ENCODE results near the gene LRTM2.

Gene LRTM2

DNA sequence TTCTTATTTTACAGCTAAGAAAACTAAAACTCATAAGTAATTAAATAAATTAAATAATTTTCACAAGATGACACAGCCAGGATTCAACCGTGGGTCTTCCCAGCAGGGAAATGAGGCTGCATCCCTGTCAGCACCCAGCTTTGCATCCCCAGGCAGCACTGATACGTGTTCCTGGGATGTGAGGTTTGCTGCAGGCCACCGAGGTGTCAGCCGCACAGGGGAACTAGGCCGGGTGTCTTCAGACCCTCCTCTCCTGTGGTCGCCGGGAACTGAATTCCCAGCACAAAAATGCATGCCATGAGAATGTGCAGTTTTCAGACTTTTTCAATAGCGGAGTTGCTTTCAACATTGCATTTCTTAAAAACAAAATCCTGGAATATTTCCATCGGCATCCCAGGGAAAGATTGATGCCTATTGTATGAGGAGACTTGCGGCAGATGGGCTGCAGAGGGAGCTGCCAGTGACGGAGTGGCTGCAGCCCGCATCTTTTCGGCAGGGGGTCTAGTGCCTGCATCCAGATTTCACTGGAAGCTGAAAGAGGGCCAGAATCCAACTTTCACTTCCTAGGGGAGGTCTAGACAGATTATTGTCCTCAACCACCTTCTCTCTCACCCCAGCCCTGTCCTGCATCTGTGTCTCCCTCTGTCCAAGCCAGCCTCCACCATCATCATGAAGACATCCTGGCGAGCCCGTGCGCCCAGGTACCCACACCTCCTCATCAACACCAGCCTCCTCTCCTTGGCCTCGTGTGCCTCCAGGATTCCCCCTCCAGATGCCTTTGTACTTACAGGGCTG, 12.6 kb downstream of the LRTM2 start:
- DNase-seq (ENCODE audit: low read depth in 2 of 2) = no peak
- no peak for TF ChIP-seq CTCF (IDR thresholded peaks at IDR 0.05; ENCODE audit: low read depth, low read length)
- H3K4me3 ChIP-seq (replicated peaks in 1 of 2; ENCODE audit: low read depth in 2 of 2, low read length in 2 of 2) = no peak overlapping the region

GRCh38 chr12:1833596-1834028, 13.2 kb downstream of the LRTM2 start:
- TF ChIP-seq CTCF (IDR thresholded peaks at IDR 0.05; ENCODE audit: low read depth, low read length) = no peak
- H3K4me3 ChIP-seq (replicated peaks in 1 of 2; ENCODE audit: low read depth in 2 of 2, low read length in 2 of 2) = no peak overlapping the region
- DNase-seq (ENCODE audit: low read depth in 2 of 2) = no peak

- DNase-seq (ENCODE audit: low read depth in 2 of 2) = no peak
- TF ChIP-seq CTCF (IDR thresholded peaks at IDR 0.05; ENCODE audit: low read depth, low read length) = no peak
- no peak overlapping the region for H3K4me3 ChIP-seq (replicated peaks in 1 of 2; ENCODE audit: low read depth in 2 of 2, low read length in 2 of 2)
Measured at GRCh38 chr12:1834186-1834925, 14.0 kb downstream of the LRTM2 start.

- no peak for DNase-seq (ENCODE audit: low read depth in 2 of 2)
- no peak overlapping the region for H3K4me3 ChIP-seq (replicated peaks in 1 of 2; ENCODE audit: low read depth in 2 of 2, low read length in 2 of 2)
- TF ChIP-seq CTCF (IDR thresholded peaks at IDR 0.05; ENCODE audit: low read depth, low read length) = no peak
Measured at GRCh38 chr12:1835211-1836131, 15.1 kb downstream of the LRTM2 start.

- H3K4me3 ChIP-seq (replicated peaks in 1 of 2; ENCODE audit: low read depth in 2 of 2, low read length in 2 of 2) = no peak overlapping the region
- no peak for DNase-seq (ENCODE audit: low read depth in 2 of 2)
- TF ChIP-seq CTCF (IDR thresholded peaks at IDR 0.05; ENCODE audit: low read depth, low read length) = no peak
Measured at GRCh38 chr12:1836241-1836803, 16.0 kb downstream of the LRTM2 start.

DNA sequence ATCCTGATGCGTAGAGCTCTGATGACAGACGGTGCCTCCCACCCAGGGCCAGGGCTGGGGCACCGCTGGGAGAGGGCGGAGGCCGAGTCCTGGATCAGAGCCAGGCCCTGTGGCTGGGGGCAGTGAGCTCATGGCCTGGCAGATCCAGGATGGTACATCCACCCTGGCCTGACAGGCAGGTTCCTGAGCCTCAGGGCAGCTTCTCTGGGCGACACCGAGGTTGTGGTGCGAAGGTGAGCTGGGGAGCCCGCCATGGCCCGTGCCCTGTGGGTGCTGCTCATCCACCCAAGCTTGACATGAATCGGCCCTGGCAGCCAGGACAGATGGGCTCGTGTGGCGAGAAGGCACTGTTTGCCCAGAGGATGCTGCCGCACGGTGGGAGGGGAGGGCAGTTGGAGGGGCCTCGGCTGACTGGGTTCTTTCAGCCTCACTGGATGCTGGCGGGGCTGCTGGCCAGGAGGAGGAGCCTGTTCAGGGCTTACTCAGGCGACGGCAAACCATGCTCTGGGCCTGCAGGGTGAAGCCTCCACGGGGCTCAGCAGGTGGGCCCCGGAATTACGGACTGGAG, 16.6 kb downstream of the LRTM2 start:
- no peak for DNase-seq (ENCODE audit: low read depth in 2 of 2)
- no peak for TF ChIP-seq CTCF (IDR thresholded peaks at IDR 0.05; ENCODE audit: low read depth, low read length)
- H3K4me3 ChIP-seq (replicated peaks in 1 of 2; ENCODE audit: low read depth in 2 of 2, low read length in 2 of 2) = no peak overlapping the region

All from cardiac fibroblast (primary cell).